NOMO-1 treated with DMSO at 0.1 percent for 48 hours (cell line): ENCODE results near the gene NANOGP8.
"Not testable (repeated sequence)": the region's sequence is repeated elsewhere in the genome, so short reads cannot be mapped to it uniquely, and the experiment has no call there.

ENCODE experiments used
- DNase-seq: peaks from one replicate; lab custom pipeline; 2025; ENCODE audit not compliant: unreplicated experiment; lab: John Stamatoyannopoulos, UW

The NANOGP8 gene

GRCh38 chr15:35095941-35096340, 10.8 kb upstream of the NANOGP8 start:
- no peak for DNase-seq

- no peak for DNase-seq
Measured at GRCh38 chr15:35092846-35093245, 7.8 kb upstream of the NANOGP8 start.

GRCh38 chr15:35092311-35092710, 7.2 kb upstream of the NANOGP8 start:
- no peak for DNase-seq

GRCh38 chr15:35090104-35090807, 5.2 kb upstream of the NANOGP8 start:
- no peak for DNase-seq

- DNase-seq, result no peak
Measured at GRCh38 chr15:35089551-35089950, 4.5 kb upstream of the NANOGP8 start.

GRCh38 chr15:35088329-35088728, 3.2 kb upstream of the NANOGP8 start:
- no peak for DNase-seq

- no peak for DNase-seq
Measured at GRCh38 chr15:35087759-35088158, 2.7 kb upstream of the NANOGP8 start.

GRCh38 chr15:35082371-35083348, 2.4 kb downstream of the NANOGP8 start:
- not testable (repeated sequence) for DNase-seq

GRCh38 chr15:35081626-35082365, 3.3 kb downstream of the NANOGP8 start:
- DNase-seq, result not testable (repeated sequence)

- no peak for DNase-seq
Measured at GRCh38 chr15:35080226-35080625, 4.9 kb downstream of the NANOGP8 start.

GRCh38 chr15:35078221-35078915, 6.7 kb downstream of the NANOGP8 start:
- DNase-seq, result peak; percentile 61

GRCh38 chr15:35071106-35071505, 14.0 kb downstream of the NANOGP8 start:
- peak; percentile 55 for DNase-seq

- DNase-seq, result no peak
Measured at GRCh38 chr15:35068846-35069475, 16.1 kb downstream of the NANOGP8 start.

GRCh38 chr15:35067496-35068347, 17.4 kb downstream of the NANOGP8 start:
- no peak for DNase-seq

GRCh38 chr15:35066094-35066493, 19.0 kb downstream of the NANOGP8 start:
- no peak for DNase-seq

GRCh38 chr15:35064576-35065190, 20.4 kb downstream of the NANOGP8 start:
- DNase-seq, result no peak

- no peak for DNase-seq
Measured at GRCh38 chr15:35062738-35063099, 22.4 kb downstream of the NANOGP8 start.

- no peak for DNase-seq
Measured at GRCh38 chr15:35061825-35062737, 23.0 kb downstream of the NANOGP8 start.
